Left ventricle myocardium inferior (tissue), 1 donor: ENCODE data around the gene COA1. TPM values are rescaled to one million over a fixed set of nuclear protein-coding genes. Genes with fewer than 3 reads are reported as not detected.

ENCODE experiments used
- DNase-seq: peaks from one replicate; pipeline ENCODE4 v3.0.0-alpha.2; 2020
- H3K27ac ChIP-seq: fragments of 200-600 bp; replicated peaks from 2 replicates; pipeline ENCODE4 v1.8.0; 2021
- H3K27me3 ChIP-seq: fragments of 200-600 bp; 2 replicates; pipeline ENCODE4 v1.8.0; 2021; ENCODE audit warnings: low read depth
- H3K36me3 ChIP-seq: fragments of 200-600 bp; 2 replicates; pipeline ENCODE4 v1.8.0; 2021
- H3K4me1 ChIP-seq: fragments of 200-600 bp; 2 replicates; pipeline ENCODE4 v1.8.0; 2021
- H3K4me3 ChIP-seq: fragments of 200-600 bp; 2 replicates; pipeline ENCODE4 v1.8.0; 2021; ENCODE audit warnings: mild to moderate bottlenecking, moderate library complexity
- H3K9me3 ChIP-seq: fragments of 200-600 bp; replicated peaks from 2 replicates; pipeline ENCODE4 v1.8.0; 2021
- intact Hi-C: fragments of 100-400 bp; cut with micrococcal nuclease; formaldehyde crosslinking; loops from one replicate; pipeline ENCODE4 v1.11.0; 2022
- total RNA-seq: library from RNA; stranded (reverse); fragmentation: NEBNext Ultra II Directional; extraction: Animal tissue kit (Norgen Biotek cat#: 25700); gene quantifications from one replicate; pipeline ENCODE4 v1.2.1, GENCODE V29; 2021
- TF ChIP-seq, protein P1 (sequence below): fragments of 200-600 bp; IDR thresholded peaks from 2 replicates; pipeline ENCODE4 v1.8.0; 2021; ENCODE audit warnings: antibody characterized with exemption, mild to moderate bottlenecking, borderline replicate concordance
- donor health status: DM: no; HTN: yes; CAD: no; lungs with severe emphysema.

COA1 gene
- total RNA-seq, 1 donor from 2014 or later, result 76.5 TPM

DNA sequence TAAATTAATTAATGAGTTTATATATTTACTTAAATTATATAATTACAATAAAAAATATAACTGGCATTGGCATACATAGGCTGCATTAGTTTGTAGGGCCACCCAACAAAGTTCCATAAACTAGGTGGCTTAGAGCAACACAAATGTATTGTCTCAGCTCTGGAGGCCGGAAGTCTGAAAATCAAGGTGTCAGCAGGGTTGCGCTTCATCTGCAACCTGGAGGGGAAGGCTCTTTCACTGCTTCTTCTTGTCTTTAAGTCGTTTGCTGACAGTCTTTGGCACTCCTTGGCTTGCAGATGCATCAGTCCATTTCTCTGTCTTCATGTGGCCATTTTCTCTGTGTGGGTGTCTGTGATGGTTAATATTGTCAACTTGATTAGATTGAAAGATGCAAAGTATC is 23.1 kb upstream of the COA1 start:
- Histone ChIP-seq H3K4me1 (no peaks in the 10 kb centered on the region), H3K27ac (no peak overlapping the region), H3K9me3 (no peaks in the 10 kb centered on the region), H3K36me3 (no peaks in the 10 kb centered on the region), H3K27me3 (peaks cover 10% of the 10 kb centered on the region), H3K4me3 (no peak overlapping the region)
- TF ChIP-seq, protein P1, sequence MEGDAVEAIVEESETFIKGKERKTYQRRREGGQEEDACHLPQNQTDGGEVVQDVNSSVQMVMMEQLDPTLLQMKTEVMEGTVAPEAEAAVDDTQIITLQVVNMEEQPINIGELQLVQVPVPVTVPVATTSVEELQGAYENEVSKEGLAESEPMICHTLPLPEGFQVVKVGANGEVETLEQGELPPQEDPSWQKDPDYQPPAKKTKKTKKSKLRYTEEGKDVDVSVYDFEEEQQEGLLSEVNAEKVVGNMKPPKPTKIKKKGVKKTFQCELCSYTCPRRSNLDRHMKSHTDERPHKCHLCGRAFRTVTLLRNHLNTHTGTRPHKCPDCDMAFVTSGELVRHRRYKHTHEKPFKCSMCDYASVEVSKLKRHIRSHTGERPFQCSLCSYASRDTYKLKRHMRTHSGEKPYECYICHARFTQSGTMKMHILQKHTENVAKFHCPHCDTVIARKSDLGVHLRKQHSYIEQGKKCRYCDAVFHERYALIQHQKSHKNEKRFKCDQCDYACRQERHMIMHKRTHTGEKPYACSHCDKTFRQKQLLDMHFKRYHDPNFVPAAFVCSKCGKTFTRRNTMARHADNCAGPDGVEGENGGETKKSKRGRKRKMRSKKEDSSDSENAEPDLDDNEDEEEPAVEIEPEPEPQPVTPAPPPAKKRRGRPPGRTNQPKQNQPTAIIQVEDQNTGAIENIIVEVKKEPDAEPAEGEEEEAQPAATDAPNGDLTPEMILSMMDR, result no peak
- no peak for DNase-seq
- intact Hi-C loops, result no loop called here

DNA sequence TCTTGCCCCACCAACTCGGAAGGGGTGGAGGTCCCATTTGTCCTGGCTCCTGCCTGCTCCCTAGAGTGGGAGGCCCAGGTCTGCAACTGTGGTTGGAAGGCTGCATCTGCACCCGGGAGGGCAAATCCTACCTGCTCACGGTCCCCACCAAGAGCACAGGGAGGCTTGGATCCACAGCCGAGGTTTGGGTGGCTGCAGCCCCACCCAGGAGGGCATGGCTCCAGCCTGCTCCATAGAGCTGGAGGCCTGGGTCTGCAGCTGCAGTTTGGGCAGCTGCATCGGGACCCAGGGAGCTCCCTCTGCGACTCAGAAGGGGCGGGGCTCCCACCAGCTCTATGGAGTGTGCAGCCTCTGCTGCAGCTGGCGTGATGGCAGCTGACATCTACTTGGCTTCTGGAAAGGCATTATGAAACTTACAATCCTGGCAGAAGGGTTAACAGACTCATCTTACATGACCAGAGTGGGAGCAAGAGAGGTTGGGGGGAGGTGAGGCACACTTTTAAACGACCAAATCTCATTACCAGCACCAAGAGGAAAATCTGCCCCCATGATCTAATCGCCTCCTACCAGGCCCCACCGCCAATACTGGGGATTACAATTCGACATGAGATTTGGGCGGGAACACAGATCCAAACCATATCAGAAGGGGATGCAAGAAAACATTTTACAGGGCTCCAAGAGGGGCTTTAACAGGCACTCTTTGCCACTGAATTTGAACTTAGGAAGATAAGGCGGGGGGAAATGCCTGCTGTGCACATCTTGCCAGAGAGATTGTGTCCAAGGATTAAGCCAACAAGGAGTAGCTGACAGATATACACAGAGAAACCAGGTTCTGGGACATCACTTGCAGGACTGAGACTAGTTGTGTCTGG is 20.9 kb upstream of the COA1 start:
- Histone ChIP-seq H3K9me3 (no peaks in the 10 kb centered on the region), H3K36me3 (no peaks in the 10 kb centered on the region), H3K27ac (no peak overlapping the region), H3K4me3 (no peak overlapping the region), H3K4me1 (no peaks in the 10 kb centered on the region), H3K27me3 (peaks cover 10% of the 10 kb centered on the region)
- intact Hi-C loops, result no loop called here
- DNase-seq, result no peak
- TF ChIP-seq, protein P1, result no peak

- Histone ChIP-seq H3K4me1 (no peaks in the 10 kb centered on the region), H3K9me3 (no peaks in the 10 kb centered on the region), H3K36me3 (no peaks in the 10 kb centered on the region), H3K27ac (no peak overlapping the region), H3K4me3 (no peak overlapping the region), H3K27me3 (peaks cover 10% of the 10 kb centered on the region)
- TF ChIP-seq, protein P1, result no peak
- intact Hi-C loops, result no loop called here
- DNase-seq, result no peak
These were observed 20.1 kb upstream of the COA1 start for GRCh38 chr7:43749383-43749940.

DNA sequence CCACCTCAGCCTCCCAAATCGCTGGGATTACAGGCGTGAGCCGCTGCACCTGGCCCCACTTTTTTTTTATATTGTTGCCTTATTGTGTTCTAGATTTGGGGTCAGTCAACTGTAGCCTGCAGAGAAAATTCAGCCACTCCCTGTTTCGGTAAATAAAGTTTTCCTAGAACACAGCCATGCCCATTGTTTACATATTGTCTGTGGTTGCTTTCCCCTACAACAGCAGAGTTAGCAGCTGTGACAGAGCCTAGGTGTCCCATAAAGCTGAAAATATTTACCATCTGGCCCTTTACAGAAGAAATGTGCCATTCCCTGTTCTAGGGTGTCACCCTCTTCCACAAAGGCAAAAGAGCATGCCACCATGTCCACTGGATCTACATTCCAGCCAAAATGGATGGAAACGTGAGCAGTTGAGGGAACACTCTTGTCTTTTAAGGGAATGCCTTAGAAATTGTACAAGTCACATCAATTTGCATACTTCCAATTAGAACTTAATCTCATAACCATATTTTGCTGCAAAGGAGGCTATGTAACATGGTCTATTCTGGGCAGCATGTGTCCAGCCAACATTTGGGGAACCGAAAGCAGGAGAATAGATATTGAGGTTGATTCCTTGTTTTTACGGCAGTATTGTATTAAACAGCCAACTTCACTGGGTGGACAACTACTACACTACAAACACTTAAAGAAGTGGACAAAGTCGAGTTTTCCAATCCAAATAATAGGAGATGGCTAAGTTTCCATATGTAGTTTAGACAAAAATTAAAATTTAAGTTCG is 18.2 kb upstream of the COA1 start:
- H3K9me3 ChIP-seq, result no peaks in the 10 kb centered on the region
- no peak for DNase-seq
- no peak overlapping the region for H3K27ac ChIP-seq
- intact Hi-C loops, result no loop called here
- no peaks in the 10 kb centered on the region for H3K36me3 ChIP-seq
- H3K4me3 ChIP-seq, result no peak overlapping the region
- H3K4me1 ChIP-seq, result no peaks in the 10 kb centered on the region
- H3K27me3 ChIP-seq, result peaks cover 10% of the 10 kb centered on the region
- TF ChIP-seq, protein P1, result no peak

DNA sequence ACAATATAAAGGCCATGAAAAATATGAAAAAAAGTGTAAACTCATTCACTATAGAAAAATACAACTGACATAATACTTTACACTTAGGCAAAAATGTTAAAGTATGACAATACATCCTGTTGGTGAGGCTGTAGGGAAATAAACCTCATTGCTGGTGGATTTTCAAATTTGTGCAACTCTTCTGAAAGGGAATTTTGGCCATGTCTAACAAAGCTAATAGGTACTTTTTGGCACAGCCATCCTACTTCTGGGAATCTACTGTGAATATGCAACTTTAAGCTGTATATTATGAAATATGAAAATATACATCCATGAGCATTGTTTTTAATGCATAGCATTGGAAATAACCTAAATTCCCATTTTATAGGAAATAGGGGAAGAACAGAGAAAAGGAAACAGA is 13.4 kb upstream of the COA1 start:
- no peaks in the 10 kb centered on the region for H3K9me3 ChIP-seq
- H3K4me1 ChIP-seq, result no peaks in the 10 kb centered on the region
- no peaks in the 10 kb centered on the region for H3K36me3 ChIP-seq
- H3K27ac ChIP-seq, result no peak overlapping the region
- no peaks in the 10 kb centered on the region for H3K27me3 ChIP-seq
- intact Hi-C loops, result no loop called here
- TF ChIP-seq, protein P1, result no peak
- no peak overlapping the region for H3K4me3 ChIP-seq
- no peak for DNase-seq
